ENCODE results near the gene FOXP3.

The FOXP3 gene

GRCh38 chrX:49226946-49227345 is 37.6 kb downstream of the FOXP3 start:
- DNase-seq (ENCODE audit: extremely low read depth in 1 of 2, low read depth in 1 of 2), result no peak

DNA sequence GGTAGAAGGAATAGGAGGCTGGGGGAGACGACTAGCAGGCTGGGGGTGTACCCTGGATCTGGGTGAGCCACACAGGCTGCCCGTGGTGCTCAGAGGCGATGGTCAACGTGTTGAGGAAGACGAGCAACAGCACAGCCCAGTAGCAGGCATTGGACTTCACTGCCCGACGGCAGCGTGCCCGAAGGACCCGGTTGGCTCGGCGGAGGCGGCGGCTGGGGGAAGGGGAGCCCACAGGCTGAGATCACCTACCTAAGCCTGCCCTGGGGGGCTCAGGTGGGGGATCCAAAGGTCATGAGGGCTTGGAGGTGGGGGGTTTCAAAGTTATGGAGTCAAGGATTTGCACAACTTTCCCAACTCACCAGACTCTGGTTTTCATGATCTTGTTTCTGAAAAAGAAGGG is 38.7 kb downstream of the FOXP3 start:
- no peak for DNase-seq (ENCODE audit: extremely low read depth in 1 of 2, low read depth in 1 of 2)

DNA sequence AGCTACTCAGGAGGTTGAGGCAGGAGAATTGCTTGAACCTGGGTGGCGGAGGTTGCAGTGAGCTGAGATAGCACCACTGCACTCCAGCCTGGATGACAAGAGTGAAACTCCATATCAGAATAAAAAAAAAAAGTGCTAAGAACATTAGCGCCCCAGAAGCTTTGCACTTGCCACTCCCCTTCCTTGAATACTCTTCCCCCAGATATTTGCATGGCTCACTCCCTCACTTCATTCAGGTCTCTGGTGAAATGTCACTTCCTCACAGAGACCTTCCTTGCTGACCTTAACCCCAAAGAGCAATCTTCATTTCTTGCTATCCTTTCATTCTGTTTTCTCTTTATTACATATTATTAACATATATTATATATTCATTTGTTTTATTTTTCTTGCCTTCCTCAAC is 42.6 kb downstream of the FOXP3 start:
- DNase-seq (ENCODE audit: extremely low read depth in 1 of 2, low read depth in 1 of 2), result no peak

DNA sequence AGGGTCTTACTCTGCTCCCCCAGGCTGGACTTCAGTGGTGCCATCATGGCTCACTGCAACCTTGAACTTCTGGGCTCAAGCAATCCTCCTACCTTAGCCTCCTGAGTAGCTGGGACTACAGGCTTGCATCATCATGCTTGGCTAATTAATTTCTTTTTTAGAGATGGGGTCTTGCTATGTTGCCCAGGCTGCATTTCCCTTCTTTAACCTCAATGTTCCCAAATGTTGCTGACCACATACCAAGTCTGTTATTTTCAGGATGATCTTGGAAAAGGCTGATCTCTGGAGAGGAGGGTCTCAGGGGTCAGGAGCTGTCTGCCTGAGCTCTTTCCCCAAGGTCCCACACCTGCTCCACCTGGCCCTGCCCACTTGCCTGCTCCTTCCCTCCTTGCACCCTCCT is 44.4 kb downstream of the FOXP3 start:
- DNase-seq (ENCODE audit: extremely low read depth in 1 of 2, low read depth in 1 of 2), result no peak

DNA sequence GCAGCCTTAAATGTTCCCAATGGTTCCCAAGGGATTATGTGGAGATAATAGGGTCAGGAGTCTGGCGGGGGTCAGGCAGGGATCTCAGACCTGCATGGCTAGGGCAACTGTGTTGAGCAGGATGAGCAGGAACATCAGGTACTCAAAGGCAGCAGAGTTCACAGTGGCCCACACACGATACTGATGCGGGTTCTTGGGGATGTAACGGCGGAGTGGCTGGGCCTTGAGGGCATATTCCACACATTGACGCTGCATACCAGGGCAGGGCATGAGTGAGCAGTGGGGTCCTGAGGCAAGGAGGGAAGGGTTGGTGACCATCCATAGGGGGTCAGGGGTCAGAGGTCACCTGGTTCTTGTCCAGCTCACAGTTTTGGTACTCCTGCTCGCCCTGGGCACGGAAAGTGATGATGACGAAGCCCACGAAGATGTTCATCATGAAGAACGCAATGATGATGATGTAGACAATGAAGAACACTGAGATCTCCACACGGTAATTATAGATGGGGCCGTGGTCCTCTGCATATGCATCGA is 49.4 kb downstream of the FOXP3 start:
- DNase-seq (ENCODE audit: extremely low read depth in 1 of 2, low read depth in 1 of 2), result no peak

GRCh38 chrX:49214416-49214815 is 50.1 kb downstream of the FOXP3 start:
- DNase-seq (ENCODE audit: extremely low read depth in 1 of 2, low read depth in 1 of 2), result no peak

GRCh38 chrX:49212861-49213260 is 51.6 kb downstream of the FOXP3 start:
- DNase-seq (ENCODE audit: extremely low read depth in 1 of 2, low read depth in 1 of 2), result no peak

DNA sequence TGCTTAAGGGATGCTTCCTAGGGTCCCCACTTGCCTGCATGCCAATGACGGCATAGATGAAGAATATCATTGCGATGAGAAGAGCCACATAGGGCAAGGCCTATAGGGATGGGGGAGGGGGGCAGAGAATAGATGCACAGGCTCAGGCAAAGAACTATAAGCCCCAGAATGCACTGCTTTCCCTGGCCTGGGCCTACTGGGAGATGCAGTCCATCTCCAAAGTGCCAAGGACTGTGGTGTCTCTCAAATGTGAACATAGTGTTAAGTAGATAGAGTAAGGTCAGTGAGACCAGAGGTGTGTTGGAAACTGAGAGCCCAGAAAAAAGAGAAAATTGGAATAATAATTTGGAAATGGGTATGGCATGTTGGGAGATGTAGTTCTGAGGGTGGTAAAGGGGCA is 52.3 kb downstream of the FOXP3 start:
- DNase-seq (ENCODE audit: extremely low read depth in 1 of 2, low read depth in 1 of 2), result no peak

GRCh38 chrX:49211074-49211473 is 53.4 kb downstream of the FOXP3 start:
- DNase-seq (ENCODE audit: extremely low read depth in 1 of 2, low read depth in 1 of 2), result no peak

GRCh38 chrX:49210406-49210805 is 54.1 kb downstream of the FOXP3 start:
- no peak for DNase-seq (ENCODE audit: extremely low read depth in 1 of 2, low read depth in 1 of 2)

GRCh38 chrX:49209434-49210251 is 54.9 kb downstream of the FOXP3 start:
- DNase-seq (ENCODE audit: extremely low read depth in 1 of 2, low read depth in 1 of 2), result no peak

GRCh38 chrX:49208399-49208798 is 56.1 kb downstream of the FOXP3 start:
- no peak for DNase-seq (ENCODE audit: extremely low read depth in 1 of 2, low read depth in 1 of 2)

DNA sequence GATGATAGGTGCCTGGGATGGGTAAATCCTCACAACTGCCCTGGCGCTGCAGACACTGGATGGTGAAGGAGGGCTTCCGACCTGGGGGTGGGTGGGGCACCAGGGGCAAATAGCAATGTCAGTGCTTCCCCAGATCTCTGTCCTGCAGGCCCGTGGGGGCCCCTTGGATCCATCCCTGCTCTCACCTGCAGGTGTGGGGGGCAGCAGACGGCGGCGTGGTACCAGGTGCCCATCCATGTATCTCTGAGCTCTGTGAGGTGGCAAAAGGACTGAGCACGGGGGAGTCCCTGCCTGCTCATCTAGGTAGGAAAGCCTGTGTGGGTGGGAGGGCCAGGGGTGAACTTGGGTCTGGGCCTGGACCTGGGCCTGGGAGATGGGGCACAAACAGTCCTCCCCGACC is 58.0 kb downstream of the FOXP3 start:
- DNase-seq (ENCODE audit: extremely low read depth in 1 of 2, low read depth in 1 of 2), result no peak

GRCh38 chrX:49205443-49205842 is 59.1 kb downstream of the FOXP3 start:
- no peak for DNase-seq (ENCODE audit: extremely low read depth in 1 of 2, low read depth in 1 of 2)

GRCh38 chrX:49204709-49205108 is 59.8 kb downstream of the FOXP3 start:
- no peak for DNase-seq (ENCODE audit: extremely low read depth in 1 of 2, low read depth in 1 of 2)

- no peak for DNase-seq (ENCODE audit: extremely low read depth in 1 of 2, low read depth in 1 of 2)
Measured at GRCh38 chrX:49204017-49204416, 60.5 kb downstream of the FOXP3 start.

GRCh38 chrX:49203536-49203935 is 61.0 kb downstream of the FOXP3 start:
- no peak for DNase-seq (ENCODE audit: extremely low read depth in 1 of 2, low read depth in 1 of 2)

DNA sequence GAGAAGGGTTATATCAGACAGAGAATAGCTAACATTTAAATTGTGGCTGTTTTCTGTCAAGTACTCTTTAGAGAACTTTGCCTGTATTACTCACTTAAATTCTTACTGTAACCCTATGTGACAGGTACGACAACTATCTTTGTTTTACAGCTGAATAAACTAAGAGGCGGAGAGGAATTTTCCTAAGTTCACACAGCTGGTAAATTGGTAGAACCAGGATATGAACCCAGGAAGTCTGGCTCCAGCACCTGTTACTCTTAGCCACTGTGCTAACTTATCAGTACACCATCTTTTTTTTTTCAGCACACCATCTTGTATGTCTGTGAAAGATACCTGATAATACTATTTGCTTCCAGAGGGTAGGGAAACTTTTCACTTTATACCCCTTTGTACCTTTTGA is 62.5 kb downstream of the FOXP3 start:
- DNase-seq (ENCODE audit: extremely low read depth in 1 of 2, low read depth in 1 of 2), result no peak
